ENCODE data around the gene ZMIZ1.

The ZMIZ1 gene

DNA sequence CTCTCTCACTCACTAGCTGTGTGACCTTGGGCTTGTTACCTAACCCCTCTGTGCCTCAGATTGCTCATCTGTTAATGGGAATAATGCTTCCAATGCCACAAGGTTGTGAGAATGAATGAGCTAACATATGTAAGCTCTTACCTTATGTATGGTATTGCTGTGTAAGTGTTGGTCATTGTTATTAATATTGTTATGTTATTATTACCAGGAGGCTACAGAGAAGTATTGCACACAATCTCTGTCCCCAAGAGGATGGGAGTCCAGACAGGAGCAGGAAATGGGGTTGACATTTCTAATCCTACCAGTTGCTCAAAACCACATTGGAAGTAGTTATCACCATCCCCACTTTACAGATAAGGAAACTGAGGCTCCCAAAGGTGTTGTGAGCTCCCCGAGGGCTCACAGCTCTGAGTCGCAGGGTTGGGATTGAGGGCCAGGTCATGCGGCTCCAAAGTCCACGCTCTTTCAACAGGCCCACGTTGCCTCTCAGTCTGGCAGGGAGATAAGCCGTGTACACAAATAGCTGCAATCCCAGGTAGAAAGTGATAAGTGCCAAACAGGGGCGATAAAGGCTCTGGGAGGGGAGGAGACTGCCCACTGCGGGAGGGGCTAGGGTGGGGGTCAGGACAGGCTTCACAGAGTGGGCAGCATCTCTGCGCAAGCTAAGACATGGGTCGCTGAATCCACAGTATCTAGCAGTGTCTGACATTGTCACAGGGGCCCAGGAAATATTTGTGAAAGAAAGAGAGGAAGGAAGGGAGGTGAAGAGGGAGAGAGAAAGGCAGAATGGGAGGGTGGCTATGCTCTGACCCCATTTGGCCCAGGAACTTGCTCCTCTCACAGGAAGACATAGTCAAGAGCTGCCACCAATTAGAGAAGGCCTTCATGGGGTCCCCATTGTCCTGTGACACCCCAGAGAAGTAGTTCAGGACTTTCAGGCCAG is 9.6 kb upstream of the ZMIZ1 start:
- Histone ChIP-seq H3K36me3 (ENCODE audit: control insufficient read depth in 1 of 2, insufficient read depth in 2 of 2, low read length in 2 of 2) (no peaks in the 10 kb centered on the region), H3K9me3 (ENCODE audit: control insufficient read depth in 1 of 2, low read length in 2 of 2) (no peaks in the 10 kb centered on the region), H3K27ac (ENCODE audit: low read depth, low read length) (peak overlapping the region; percentile 47), H3K9ac (ENCODE audit: low read depth in 1 of 2, low read length in 2 of 2) (peak overlapping the region; percentile 19 to 41), H3K27me3 (ENCODE audit: control insufficient read depth in 1 of 2, insufficient read depth in 2 of 2, low read length in 2 of 2) (no peaks in the 10 kb centered on the region), H3K4me1 (ENCODE audit: control insufficient read depth in 1 of 2, insufficient read depth in 2 of 2, low read length in 2 of 2) (peaks cover 84 to 85% of the 10 kb centered on the region in 2 donors), H3K4me3 (ENCODE audit: low read depth in 1 of 2, low read length in 2 of 2) (peak overlapping the region in 1 of 2 donors; percentile 41)

- Histone ChIP-seq H3K9ac (ENCODE audit: low read depth in 1 of 2, low read length in 2 of 2) (peak overlapping the region; percentile 19 to 41), H3K27me3 (ENCODE audit: control insufficient read depth in 1 of 2, insufficient read depth in 2 of 2, low read length in 2 of 2) (no peaks in the 10 kb centered on the region), H3K4me1 (ENCODE audit: control insufficient read depth in 1 of 2, insufficient read depth in 2 of 2, low read length in 2 of 2) (peaks cover 80 to 85% of the 10 kb centered on the region in 2 donors), H3K4me3 (ENCODE audit: low read depth in 1 of 2, low read length in 2 of 2) (peak overlapping the region in 1 of 2 donors; percentile 41), H3K36me3 (ENCODE audit: control insufficient read depth in 1 of 2, insufficient read depth in 2 of 2, low read length in 2 of 2) (no peaks in the 10 kb centered on the region), H3K27ac (ENCODE audit: low read depth, low read length) (peak overlapping the region; percentile 47), H3K9me3 (ENCODE audit: control insufficient read depth in 1 of 2, low read length in 2 of 2) (no peaks in the 10 kb centered on the region)
Observed at GRCh38 chr10:79059859-79060379, 8.8 kb upstream of the ZMIZ1 start.

DNA sequence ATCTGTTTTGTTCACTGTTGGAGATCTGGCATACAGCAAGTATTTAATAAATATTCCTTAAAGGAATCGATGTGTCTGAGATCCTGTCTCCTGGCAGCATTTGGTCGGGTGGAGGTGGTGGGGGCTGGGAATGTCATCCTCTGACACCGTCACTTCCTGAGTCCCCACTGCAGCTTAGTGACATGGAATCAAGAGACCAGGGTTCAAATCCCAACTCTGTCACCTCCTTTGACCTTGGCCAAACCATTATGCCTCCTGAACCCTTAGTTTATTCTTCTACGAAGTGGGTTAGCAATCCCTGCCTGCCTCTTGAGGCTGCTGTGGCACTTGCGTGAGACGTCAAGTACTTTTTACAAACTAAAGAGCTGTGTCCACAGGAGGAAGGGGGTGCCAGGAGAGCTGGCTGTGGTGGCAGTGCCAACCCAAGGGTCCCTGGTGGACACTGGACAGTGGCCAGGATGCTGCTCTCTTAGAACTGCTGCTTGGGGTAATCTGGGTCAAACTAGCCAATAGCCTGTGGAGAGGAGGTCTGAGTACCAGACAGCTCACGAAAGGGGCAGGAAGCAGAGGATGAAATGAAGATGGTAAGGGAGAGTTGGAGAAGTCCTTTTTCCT is 8.0 kb upstream of the ZMIZ1 start:
- no peaks in the 10 kb centered on the region for H3K9me3 ChIP-seq (ENCODE audit: control insufficient read depth in 1 of 2, low read length in 2 of 2)
- no peaks in the 10 kb centered on the region for H3K27me3 ChIP-seq (ENCODE audit: control insufficient read depth in 1 of 2, insufficient read depth in 2 of 2, low read length in 2 of 2)
- no peak overlapping the region for H3K9ac ChIP-seq (ENCODE audit: low read depth in 1 of 2, low read length in 2 of 2)
- no peak overlapping the region for H3K27ac ChIP-seq (ENCODE audit: low read depth, low read length)
- no peaks in the 10 kb centered on the region for H3K36me3 ChIP-seq (ENCODE audit: control insufficient read depth in 1 of 2, insufficient read depth in 2 of 2, low read length in 2 of 2)
- H3K4me1 ChIP-seq (ENCODE audit: control insufficient read depth in 1 of 2, insufficient read depth in 2 of 2, low read length in 2 of 2): peaks cover 78 to 80% of the 10 kb centered on the region in 2 donors
- no peak overlapping the region for H3K4me3 ChIP-seq (ENCODE audit: low read depth in 1 of 2, low read length in 2 of 2)

DNA sequence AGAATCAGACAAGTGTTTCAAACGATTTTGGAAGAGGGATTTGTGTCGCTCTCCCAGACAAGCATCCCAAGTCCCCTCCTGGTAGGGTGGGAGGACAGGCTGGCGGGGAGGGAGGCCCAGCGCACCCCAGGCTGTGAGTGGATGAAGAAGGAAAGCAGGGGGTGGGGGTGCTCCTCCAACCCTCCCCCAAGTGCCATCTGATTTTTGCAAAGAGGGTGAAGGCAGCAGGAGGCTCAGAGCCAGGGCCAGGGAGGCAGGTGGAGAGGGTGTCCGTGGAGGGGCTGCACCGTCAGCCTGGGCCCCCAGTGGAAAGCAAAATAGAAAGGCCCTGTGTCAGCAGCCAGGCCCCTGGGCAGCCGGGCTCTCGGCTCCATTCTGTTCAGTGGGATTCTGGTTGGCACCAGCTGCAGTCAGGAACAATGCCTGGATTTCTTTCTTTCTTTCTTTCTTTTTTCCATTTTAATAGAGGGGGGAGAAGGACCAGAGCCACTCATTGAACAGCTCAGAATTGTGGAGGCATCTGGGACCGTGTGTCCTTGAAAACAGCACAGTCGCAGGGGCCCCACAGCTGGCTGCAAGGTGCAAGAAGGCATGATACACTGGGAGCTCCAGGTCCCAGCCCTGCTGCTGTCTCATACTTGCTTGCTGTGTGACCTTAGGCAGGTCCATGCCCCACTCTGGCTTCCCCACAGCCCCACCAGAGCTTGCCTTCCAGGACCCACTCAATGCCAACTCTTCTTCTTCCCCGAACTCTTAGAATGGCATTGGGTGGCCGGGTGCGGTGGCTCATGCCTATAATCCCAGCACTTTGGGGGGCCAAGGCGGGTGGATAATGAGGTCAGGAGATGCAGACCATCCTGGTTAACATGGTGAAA is 7.1 kb upstream of the ZMIZ1 start:
- H3K27me3 ChIP-seq (ENCODE audit: control insufficient read depth in 1 of 2, insufficient read depth in 2 of 2, low read length in 2 of 2): no peaks in the 10 kb centered on the region
- no peaks in the 10 kb centered on the region for H3K9me3 ChIP-seq (ENCODE audit: control insufficient read depth in 1 of 2, low read length in 2 of 2)
- no peaks in the 10 kb centered on the region for H3K36me3 ChIP-seq (ENCODE audit: control insufficient read depth in 1 of 2, insufficient read depth in 2 of 2, low read length in 2 of 2)
- no peak overlapping the region for H3K9ac ChIP-seq (ENCODE audit: low read depth in 1 of 2, low read length in 2 of 2)
- no peak overlapping the region for H3K4me3 ChIP-seq (ENCODE audit: low read depth in 1 of 2, low read length in 2 of 2)
- H3K27ac ChIP-seq (ENCODE audit: low read depth, low read length): no peak overlapping the region
- H3K4me1 ChIP-seq (ENCODE audit: control insufficient read depth in 1 of 2, insufficient read depth in 2 of 2, low read length in 2 of 2): peaks cover 73 to 75% of the 10 kb centered on the region in 2 donors

GRCh38 chr10:79063071-79063491 is 5.7 kb upstream of the ZMIZ1 start:
- H3K4me3 ChIP-seq (ENCODE audit: low read depth in 1 of 2, low read length in 2 of 2): no peak overlapping the region
- H3K9me3 ChIP-seq (ENCODE audit: control insufficient read depth in 1 of 2, low read length in 2 of 2): no peaks in the 10 kb centered on the region
- no peak overlapping the region for H3K9ac ChIP-seq (ENCODE audit: low read depth in 1 of 2, low read length in 2 of 2)
- no peaks in the 10 kb centered on the region for H3K36me3 ChIP-seq (ENCODE audit: control insufficient read depth in 1 of 2, insufficient read depth in 2 of 2, low read length in 2 of 2)
- H3K4me1 ChIP-seq (ENCODE audit: control insufficient read depth in 1 of 2, insufficient read depth in 2 of 2, low read length in 2 of 2): peaks cover 61 to 67% of the 10 kb centered on the region in 2 donors
- no peak overlapping the region for H3K27ac ChIP-seq (ENCODE audit: low read depth, low read length)
- no peaks in the 10 kb centered on the region for H3K27me3 ChIP-seq (ENCODE audit: control insufficient read depth in 1 of 2, insufficient read depth in 2 of 2, low read length in 2 of 2)

DNA sequence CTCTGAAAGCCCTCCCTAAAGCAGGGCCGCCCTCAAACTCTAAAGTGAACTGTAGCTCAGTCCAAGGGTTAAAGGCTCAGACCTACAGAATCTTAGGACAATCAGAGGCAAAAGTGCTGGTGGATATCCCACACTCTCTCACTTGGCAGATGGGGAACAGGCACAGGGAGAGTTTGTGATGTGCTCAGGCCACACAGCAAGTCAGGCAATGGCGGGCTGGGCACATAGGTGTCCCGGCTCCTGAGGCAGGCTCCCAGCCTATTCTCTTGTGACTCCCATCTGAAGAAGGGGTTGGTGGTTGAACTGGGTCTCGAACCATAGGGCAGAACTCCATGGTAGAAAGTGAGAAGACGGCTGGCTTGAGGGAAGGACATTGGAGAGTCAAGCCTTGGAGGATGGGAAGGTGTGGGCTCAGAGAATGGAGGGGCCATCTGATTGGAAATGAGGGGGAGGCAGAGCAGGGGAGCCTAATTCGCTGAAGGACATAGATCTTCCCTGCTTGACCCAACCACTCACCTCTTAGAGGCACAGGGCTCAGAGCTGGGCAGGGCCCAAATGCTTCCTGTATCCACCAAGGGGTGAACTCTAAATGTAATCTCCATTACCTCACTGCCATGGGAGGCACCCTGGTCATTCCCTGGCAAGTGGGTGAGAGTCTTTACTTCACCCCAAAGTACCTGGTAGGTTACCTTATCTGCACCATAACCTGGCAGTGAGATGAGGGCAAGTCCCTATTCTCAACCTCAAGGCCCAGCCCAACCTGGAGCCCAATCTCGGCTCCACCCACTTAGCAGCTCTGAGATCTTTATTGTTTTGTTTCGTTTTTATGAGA is 4.9 kb upstream of the ZMIZ1 start:
- no peaks in the 10 kb centered on the region for H3K27me3 ChIP-seq (ENCODE audit: control insufficient read depth in 1 of 2, insufficient read depth in 2 of 2, low read length in 2 of 2)
- peaks cover 53 to 62% of the 10 kb centered on the region in 2 donors for H3K4me1 ChIP-seq (ENCODE audit: control insufficient read depth in 1 of 2, insufficient read depth in 2 of 2, low read length in 2 of 2)
- H3K4me3 ChIP-seq (ENCODE audit: low read depth in 1 of 2, low read length in 2 of 2): no peak overlapping the region
- no peaks in the 10 kb centered on the region for H3K36me3 ChIP-seq (ENCODE audit: control insufficient read depth in 1 of 2, insufficient read depth in 2 of 2, low read length in 2 of 2)
- no peak overlapping the region for H3K9ac ChIP-seq (ENCODE audit: low read depth in 1 of 2, low read length in 2 of 2)
- no peaks in the 10 kb centered on the region for H3K9me3 ChIP-seq (ENCODE audit: control insufficient read depth in 1 of 2, low read length in 2 of 2)
- H3K27ac ChIP-seq (ENCODE audit: low read depth, low read length): no peak overlapping the region

- Histone ChIP-seq H3K4me3 (ENCODE audit: low read depth in 1 of 2, low read length in 2 of 2) (no peak overlapping the region), H3K4me1 (ENCODE audit: control insufficient read depth in 1 of 2, insufficient read depth in 2 of 2, low read length in 2 of 2) (peaks cover 41 to 52% of the 10 kb centered on the region in 2 donors), H3K9me3 (ENCODE audit: control insufficient read depth in 1 of 2, low read length in 2 of 2) (no peaks in the 10 kb centered on the region), H3K27me3 (ENCODE audit: control insufficient read depth in 1 of 2, insufficient read depth in 2 of 2, low read length in 2 of 2) (no peaks in the 10 kb centered on the region), H3K36me3 (ENCODE audit: control insufficient read depth in 1 of 2, insufficient read depth in 2 of 2, low read length in 2 of 2) (no peaks in the 10 kb centered on the region), H3K9ac (ENCODE audit: low read depth in 1 of 2, low read length in 2 of 2) (no peak overlapping the region), H3K27ac (ENCODE audit: low read depth, low read length) (no peak overlapping the region)
Observed at GRCh38 chr10:79065091-79065551, 3.6 kb upstream of the ZMIZ1 start.

- H3K4me1 ChIP-seq (ENCODE audit: control insufficient read depth in 1 of 2, insufficient read depth in 2 of 2, low read length in 2 of 2): peaks cover 34 to 46% of the 10 kb centered on the region in 2 donors
- no peak overlapping the region for H3K4me3 ChIP-seq (ENCODE audit: low read depth in 1 of 2, low read length in 2 of 2)
- no peaks in the 10 kb centered on the region for H3K9me3 ChIP-seq (ENCODE audit: control insufficient read depth in 1 of 2, low read length in 2 of 2)
- H3K27ac ChIP-seq (ENCODE audit: low read depth, low read length): no peak overlapping the region
- H3K36me3 ChIP-seq (ENCODE audit: control insufficient read depth in 1 of 2, insufficient read depth in 2 of 2, low read length in 2 of 2): no peaks in the 10 kb centered on the region
- no peaks in the 10 kb centered on the region for H3K27me3 ChIP-seq (ENCODE audit: control insufficient read depth in 1 of 2, insufficient read depth in 2 of 2, low read length in 2 of 2)
- peak overlapping the region in 1 of 2 donors; percentile 61 for H3K9ac ChIP-seq (ENCODE audit: low read depth in 1 of 2, low read length in 2 of 2)
Observed at GRCh38 chr10:79065853-79066252, 2.9 kb upstream of the ZMIZ1 start.
